ENCODE data around the gene RBMY1J.
"Not testable (repeated sequence)": the region's sequence is repeated elsewhere in the genome, so short reads cannot be mapped to it uniquely, and the experiment has no call there.

RBMY1J gene

DNA sequence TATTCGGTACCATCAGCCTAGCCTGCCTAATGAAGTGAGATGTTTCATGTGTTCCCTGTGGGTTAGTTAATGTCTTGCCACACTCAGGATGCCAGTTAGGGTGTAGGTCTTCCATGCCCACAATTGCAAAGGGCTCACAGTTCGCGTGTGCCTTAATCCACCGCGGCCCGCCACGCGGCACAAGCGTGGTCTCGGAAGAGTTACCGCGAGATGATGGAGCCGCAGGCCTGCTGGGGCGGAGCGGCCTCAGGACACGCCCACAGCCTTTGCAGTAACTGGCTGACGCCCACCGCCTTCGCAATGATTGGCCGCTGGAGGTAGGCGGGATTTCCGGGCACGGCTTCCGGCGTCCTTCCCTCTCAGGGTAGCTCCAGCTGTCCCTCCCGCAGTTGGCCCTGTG, at the start of gene RBMY1J:
TSS of gene RBMY1J (plus strand) at position 301 of the 400 bp plus-strand sequence. CDS start 2,038 bp downstream, outside the sequence.
- not testable (repeated sequence) for DNase-seq

DNA sequence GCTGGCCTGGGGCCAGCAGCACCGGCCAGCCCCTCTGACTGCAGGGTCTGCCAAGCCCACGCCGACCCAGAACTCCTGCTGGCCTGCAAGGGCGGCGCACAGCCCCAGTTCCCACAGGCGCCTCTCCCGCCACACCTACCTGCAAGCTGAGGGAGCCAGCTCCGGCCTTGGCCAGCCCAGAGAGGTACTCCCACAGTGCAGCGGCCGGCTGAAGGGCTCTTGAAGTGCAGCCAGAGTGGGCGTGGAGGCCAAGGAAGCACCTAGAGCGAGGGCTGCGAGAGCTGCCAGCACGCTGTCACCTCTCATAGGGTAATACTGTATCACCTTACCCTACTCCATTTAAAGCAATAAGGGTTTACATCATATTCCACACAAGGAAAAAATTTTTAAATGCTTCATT, 35.8 kb upstream of the RBMY1J start:
- DNase-seq, result no peak

- no peak for DNase-seq
These were observed 32.6 kb upstream of the RBMY1J start for GRCh38 chrY:22370623-22371022.

GRCh38 chrY:22373494-22373893, 29.7 kb upstream of the RBMY1J start:
- DNase-seq, result no peak

DNA sequence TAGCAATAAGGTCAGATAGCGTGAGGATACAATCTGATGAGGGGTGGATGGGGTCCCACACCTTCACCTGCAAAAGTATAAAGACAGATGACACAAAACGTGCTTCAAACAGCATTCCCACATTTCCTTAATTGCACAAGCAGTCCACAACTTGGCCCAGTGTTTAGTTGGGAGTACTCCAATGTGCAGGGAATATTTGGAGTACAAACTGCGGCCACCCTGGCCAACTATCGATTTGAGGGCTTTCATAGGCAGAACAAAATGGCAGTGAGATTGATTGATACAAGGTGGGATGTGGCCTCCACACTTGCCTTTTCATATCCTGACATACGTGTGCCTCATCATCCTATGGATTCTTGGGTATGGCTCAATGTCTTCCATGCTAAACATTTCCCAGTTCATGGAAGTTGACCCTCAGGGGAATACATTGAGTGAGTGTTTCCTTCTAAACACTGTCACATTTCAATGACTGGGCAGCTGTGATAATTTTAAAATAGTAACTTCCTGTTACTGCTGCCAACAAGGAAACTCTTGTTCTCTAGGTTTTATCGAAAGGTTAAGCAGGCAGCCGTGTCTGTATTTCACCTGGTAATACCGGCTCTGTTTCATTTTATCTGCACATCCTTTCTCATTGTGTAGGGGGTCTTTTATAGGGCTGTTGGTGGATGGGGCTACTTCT, 41.6 kb downstream of the RBMY1J start:
- not testable (repeated sequence) for DNase-seq

DNA sequence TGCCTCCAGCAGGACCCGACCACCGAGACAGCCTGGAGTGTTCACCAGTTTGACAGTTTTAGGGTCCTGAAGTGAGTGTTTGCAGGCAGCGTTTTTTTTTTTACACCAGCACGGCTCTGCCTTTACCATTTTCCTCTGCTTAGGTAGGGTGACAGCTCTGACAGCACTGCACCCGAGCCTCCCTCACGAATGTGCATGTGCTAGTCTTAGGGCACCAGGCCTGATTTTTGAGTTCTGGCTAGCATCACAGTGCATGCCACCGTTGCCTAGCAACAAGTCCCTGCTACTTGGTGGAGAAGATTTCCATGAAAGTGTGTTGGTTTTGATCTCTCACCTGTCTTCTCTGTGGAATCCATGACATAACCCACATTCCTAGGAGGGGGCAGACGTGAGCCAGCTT, 52.3 kb downstream of the RBMY1J start:
- not testable (repeated sequence) for DNase-seq

GRCh38 chrY:22461962-22462361, 58.8 kb downstream of the RBMY1J start:
- not testable (repeated sequence) for DNase-seq

Measured in GOT3 (cell line).